ENCODE measurements around the gene LRRC3B. TPM values are rescaled to one million over a fixed set of nuclear protein-coding genes. Genes with fewer than 3 reads are reported as not detected.

Gene LRRC3B
- total RNA-seq, 1 donor, result not detected

GRCh38 chr3:26713091-26713490 lies 90.5 kb downstream of the LRRC3B start:
- no peak for TF ChIP-seq CTCF (IDR thresholded peaks at IDR 0.05; ENCODE audit: insufficient read depth, low read length)
- DNase-seq (ENCODE audit: low read depth), result no peak
- no peak overlapping the region for H3K4me3 ChIP-seq (ENCODE audit: low read depth, low read length)

- DNase-seq (ENCODE audit: low read depth), result no peak
- no peak overlapping the region for H3K4me3 ChIP-seq (ENCODE audit: low read depth, low read length)
- no peak for TF ChIP-seq CTCF (IDR thresholded peaks at IDR 0.05; ENCODE audit: insufficient read depth, low read length)
Measured at GRCh38 chr3:26714485-26714884, 91.9 kb downstream of the LRRC3B start.

GRCh38 chr3:26715431-26715830 lies 92.9 kb downstream of the LRRC3B start:
- TF ChIP-seq CTCF (IDR thresholded peaks at IDR 0.05; ENCODE audit: insufficient read depth, low read length), result no peak
- H3K4me3 ChIP-seq (ENCODE audit: low read depth, low read length), result no peak overlapping the region
- DNase-seq (ENCODE audit: low read depth), result no peak

GRCh38 chr3:26718315-26718714 lies 95.7 kb downstream of the LRRC3B start:
- no peak overlapping the region for H3K4me3 ChIP-seq (ENCODE audit: low read depth, low read length)
- no peak for TF ChIP-seq CTCF (IDR thresholded peaks at IDR 0.05; ENCODE audit: insufficient read depth, low read length)
- no peak for DNase-seq (ENCODE audit: low read depth)

GRCh38 chr3:26719134-26719533 lies 96.6 kb downstream of the LRRC3B start:
- no peak overlapping the region for H3K4me3 ChIP-seq (ENCODE audit: low read depth, low read length)
- TF ChIP-seq CTCF (IDR thresholded peaks at IDR 0.05; ENCODE audit: insufficient read depth, low read length), result no peak
- no peak for DNase-seq (ENCODE audit: low read depth)

GRCh38 chr3:26721047-26721446 lies 98.5 kb downstream of the LRRC3B start:
- H3K4me3 ChIP-seq (ENCODE audit: low read depth, low read length), result no peak overlapping the region
- TF ChIP-seq CTCF (IDR thresholded peaks at IDR 0.05; ENCODE audit: insufficient read depth, low read length), result no peak
- DNase-seq (ENCODE audit: low read depth), result no peak

- no peak for TF ChIP-seq CTCF (IDR thresholded peaks at IDR 0.05; ENCODE audit: insufficient read depth, low read length)
- no peak for DNase-seq (ENCODE audit: low read depth)
Measured at GRCh38 chr3:26731843-26732242, 109.3 kb downstream of the LRRC3B start.

More at GRCh38 chr3:26731843-26732242, 109.3 kb downstream of the LRRC3B start:
- no peak overlapping the region for H3K4me3 ChIP-seq (ENCODE audit: low read depth, low read length)
